SK-N-MC (cell line): ENCODE data around the gene UBL7.

Experiments used
- EZH2 ChIP-seq: fragments of 200-600 bp; sonication (generic); IDR thresholded peaks from one replicate; pipeline ENCODE4 v1.6.1; 2017; ENCODE audit warnings: antibody characterized with exemption
- FOXP2 ChIP-seq: optimal IDR thresholded peaks from 2 replicates; pipeline ENCODE3; 2011; ENCODE audit warnings: mild to moderate bottlenecking, moderate library complexity; ENCODE audit not compliant: insufficient read depth; ENCODE audit errors: extremely low read length, control extremely low read depth
- POLR2AphosphoS5 ChIP-seq: IDR thresholded peaks from 2 replicates; pipeline ENCODE4 v1.6.1; 2012; ENCODE audit warnings: mild to moderate bottlenecking, low read depth, low read length, borderline replicate concordance

- TF ChIP-seq POLR2AphosphoS5 (no peak), EZH2 (no peak), FOXP2 (no peak)
Observed at GRCh38 chr15:74417670-74418069, 43.3 kb downstream of the UBL7 start.
